Measurements from ENCODE around the gene SLC35F6. TPM values are rescaled to one million over a fixed set of nuclear protein-coding genes. Genes with fewer than 3 reads are reported as not detected.

Gene SLC35F6
- total and polyA plus RNA-seq, 9 of the 15 experiments (the other 6 are each of a cell fraction or from before 2014, with no cell fraction given), result 11.9 to 47.3 (median 22.5) TPM

DNA sequence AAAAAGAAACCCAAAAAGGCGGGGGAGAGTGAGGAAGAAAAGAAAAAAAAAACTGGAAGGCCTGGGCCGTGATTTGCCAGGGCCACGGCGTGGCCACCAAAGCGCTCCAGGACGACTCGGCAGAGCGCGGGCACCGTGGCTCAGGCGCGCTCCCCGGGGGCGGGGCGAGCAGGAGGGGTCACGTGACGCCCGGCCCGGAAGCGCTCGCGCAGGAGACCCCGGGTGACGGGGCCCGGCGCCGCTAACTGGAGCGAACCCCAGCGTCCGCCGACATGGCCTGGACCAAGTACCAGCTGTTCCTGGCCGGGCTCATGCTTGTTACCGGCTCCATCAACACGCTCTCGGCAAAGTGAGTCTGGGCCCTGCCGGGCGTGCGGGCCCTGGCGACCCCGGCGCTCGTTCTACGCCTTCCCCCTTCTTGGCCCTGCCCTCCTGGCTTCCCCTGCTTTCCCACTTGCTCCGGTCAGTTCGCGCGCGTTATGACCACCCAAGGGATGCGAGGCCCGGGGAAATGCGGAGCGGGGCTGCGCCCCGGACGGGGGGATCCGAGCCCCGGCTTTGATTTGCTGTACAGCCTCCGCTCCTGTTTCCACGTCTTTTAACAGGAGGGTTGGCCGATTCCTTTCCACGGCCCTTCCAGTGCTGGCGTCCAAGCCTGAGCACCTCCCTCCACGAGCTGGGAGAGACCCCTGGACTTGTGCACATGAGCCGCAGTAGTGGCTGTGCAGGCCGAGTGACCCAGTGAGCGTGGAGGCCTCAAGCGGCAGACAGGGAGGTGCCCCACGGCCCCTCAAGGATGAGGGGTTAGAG is at the start of gene SLC35F6 (continued):
- TF ChIP-seq, protein P1, sequence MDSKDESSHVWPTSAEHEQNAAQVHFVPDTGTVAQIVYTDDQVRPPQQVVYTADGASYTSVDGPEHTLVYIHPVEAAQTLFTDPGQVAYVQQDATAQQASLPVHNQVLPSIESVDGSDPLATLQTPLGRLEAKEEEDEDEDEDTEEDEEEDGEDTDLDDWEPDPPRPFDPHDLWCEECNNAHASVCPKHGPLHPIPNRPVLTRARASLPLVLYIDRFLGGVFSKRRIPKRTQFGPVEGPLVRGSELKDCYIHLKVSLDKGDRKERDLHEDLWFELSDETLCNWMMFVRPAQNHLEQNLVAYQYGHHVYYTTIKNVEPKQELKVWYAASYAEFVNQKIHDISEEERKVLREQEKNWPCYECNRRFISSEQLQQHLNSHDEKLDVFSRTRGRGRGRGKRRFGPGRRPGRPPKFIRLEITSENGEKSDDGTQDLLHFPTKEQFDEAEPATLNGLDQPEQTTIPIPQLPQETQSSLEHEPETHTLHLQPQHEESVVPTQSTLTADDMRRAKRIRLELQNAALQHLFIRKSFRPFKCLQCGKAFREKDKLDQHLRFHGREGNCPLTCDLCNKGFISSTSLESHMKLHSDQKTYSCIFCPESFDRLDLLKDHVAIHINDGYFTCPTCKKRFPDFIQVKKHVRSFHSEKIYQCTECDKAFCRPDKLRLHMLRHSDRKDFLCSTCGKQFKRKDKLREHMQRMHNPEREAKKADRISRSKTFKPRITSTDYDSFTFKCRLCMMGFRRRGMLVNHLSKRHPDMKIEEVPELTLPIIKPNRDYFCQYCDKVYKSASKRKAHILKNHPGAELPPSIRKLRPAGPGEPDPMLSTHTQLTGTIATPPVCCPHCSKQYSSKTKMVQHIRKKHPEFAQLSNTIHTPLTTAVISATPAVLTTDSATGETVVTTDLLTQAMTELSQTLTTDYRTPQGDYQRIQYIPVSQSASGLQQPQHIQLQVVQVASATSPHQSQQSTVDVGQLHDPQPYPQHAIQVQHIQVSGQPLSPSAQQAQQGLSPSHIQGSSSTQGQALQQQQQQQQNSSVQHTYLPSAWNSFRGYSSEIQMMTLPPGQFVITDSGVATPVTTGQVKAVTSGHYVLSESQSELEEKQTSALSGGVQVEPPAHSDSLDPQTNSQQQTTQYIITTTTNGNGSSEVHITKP (IDR thresholded peaks at IDR 0.05; ENCODE audit: partially characterized antibody), result peak; percentile 38
- peak; percentile 82 for TF ChIP-seq POLR2B (IDR thresholded peaks at IDR 0.05; ENCODE audit: low read depth, partially characterized antibody)
- no peak for TF ChIP-seq NCOA2 (IDR thresholded peaks at IDR 0.05; ENCODE audit: partially characterized antibody in 2 of 2)
- TF ChIP-seq, protein P2, sequence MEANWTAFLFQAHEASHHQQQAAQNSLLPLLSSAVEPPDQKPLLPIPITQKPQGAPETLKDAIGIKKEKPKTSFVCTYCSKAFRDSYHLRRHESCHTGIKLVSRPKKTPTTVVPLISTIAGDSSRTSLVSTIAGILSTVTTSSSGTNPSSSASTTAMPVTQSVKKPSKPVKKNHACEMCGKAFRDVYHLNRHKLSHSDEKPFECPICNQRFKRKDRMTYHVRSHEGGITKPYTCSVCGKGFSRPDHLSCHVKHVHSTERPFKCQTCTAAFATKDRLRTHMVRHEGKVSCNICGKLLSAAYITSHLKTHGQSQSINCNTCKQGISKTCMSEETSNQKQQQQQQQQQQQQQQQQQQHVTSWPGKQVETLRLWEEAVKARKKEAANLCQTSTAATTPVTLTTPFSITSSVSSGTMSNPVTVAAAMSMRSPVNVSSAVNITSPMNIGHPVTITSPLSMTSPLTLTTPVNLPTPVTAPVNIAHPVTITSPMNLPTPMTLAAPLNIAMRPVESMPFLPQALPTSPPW (CRISPR knock-in tag; IDR thresholded peaks at IDR 0.05), result peak; percentile 34; the same call in 1 of the 2 replicates
- TF ChIP-seq, protein P3, sequence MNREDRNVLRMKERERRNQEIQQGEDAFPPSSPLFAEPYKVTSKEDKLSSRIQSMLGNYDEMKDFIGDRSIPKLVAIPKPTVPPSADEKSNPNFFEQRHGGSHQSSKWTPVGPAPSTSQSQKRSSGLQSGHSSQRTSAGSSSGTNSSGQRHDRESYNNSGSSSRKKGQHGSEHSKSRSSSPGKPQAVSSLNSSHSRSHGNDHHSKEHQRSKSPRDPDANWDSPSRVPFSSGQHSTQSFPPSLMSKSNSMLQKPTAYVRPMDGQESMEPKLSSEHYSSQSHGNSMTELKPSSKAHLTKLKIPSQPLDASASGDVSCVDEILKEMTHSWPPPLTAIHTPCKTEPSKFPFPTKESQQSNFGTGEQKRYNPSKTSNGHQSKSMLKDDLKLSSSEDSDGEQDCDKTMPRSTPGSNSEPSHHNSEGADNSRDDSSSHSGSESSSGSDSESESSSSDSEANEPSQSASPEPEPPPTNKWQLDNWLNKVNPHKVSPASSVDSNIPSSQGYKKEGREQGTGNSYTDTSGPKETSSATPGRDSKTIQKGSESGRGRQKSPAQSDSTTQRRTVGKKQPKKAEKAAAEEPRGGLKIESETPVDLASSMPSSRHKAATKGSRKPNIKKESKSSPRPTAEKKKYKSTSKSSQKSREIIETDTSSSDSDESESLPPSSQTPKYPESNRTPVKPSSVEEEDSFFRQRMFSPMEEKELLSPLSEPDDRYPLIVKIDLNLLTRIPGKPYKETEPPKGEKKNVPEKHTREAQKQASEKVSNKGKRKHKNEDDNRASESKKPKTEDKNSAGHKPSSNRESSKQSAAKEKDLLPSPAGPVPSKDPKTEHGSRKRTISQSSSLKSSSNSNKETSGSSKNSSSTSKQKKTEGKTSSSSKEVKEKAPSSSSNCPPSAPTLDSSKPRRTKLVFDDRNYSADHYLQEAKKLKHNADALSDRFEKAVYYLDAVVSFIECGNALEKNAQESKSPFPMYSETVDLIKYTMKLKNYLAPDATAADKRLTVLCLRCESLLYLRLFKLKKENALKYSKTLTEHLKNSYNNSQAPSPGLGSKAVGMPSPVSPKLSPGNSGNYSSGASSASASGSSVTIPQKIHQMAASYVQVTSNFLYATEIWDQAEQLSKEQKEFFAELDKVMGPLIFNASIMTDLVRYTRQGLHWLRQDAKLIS (CRISPR knock-in tag; IDR thresholded peaks at IDR 0.05), result peak; percentile 66
- TF ChIP-seq, protein P4, sequence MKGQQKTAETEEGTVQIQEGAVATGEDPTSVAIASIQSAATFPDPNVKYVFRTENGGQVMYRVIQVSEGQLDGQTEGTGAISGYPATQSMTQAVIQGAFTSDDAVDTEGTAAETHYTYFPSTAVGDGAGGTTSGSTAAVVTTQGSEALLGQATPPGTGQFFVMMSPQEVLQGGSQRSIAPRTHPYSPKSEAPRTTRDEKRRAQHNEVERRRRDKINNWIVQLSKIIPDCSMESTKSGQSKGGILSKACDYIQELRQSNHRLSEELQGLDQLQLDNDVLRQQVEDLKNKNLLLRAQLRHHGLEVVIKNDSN (CRISPR knock-in tag; IDR thresholded peaks at IDR 0.05), result peak; percentile 97
- TF ChIP-seq MYC (IDR thresholded peaks at IDR 0.05; ENCODE audit: low read depth, low read length), result peak; percentile 76
- 0 out of 2 replicates have a peak, but pooled peaks have one; percentile 9 for TF ChIP-seq MYC (CRISPR knock-in tag; IDR thresholded peaks at IDR 0.05; ENCODE audit: borderline replicate concordance, low read depth)
- TF ChIP-seq XRCC5 (IDR thresholded peaks at IDR 0.05; ENCODE audit: low read depth, low read length), result no peak
- no peak for TF ChIP-seq SRSF1 (IDR thresholded peaks at IDR 0.05; ENCODE audit: low read depth, low read length)

Measured in K562 (cell line).